Smooth muscle cell (in vitro differentiated cells): Measurements from ENCODE around the gene LRRFIP1. TPM values are rescaled to one million over a fixed set of nuclear protein-coding genes. Genes with fewer than 3 reads are reported as not detected.

ENCODE experiments used
- DNase-seq: peaks from one replicate; lab custom pipeline; 2025; ENCODE audit not compliant: unreplicated experiment; lab: John Stamatoyannopoulos, UW
- H2AFZ ChIP-seq: fragments of 200-600 bp; sonication (generic); 2 replicates; pipeline ENCODE4 v1.6.0; 2016; ENCODE audit warnings: antibody characterized with exemption, low read depth, mild to moderate bottlenecking
- H3F3A ChIP-seq: fragments of 200-600 bp; sonication (generic); 2 replicates; pipeline ENCODE4 v1.6.0; 2017; ENCODE audit warnings: antibody characterized with exemption, low read depth
- H3K27ac ChIP-seq: fragments of 200-600 bp; sonication (generic); 2 replicates; pipeline ENCODE4 v1.5.1; 2016; ENCODE audit warnings: low read depth, mild to moderate bottlenecking
- H3K27me3 ChIP-seq: fragments of 200-600 bp; sonication (generic); 2 replicates; pipeline ENCODE4 v1.6.1; 2016; ENCODE audit warnings: low read depth, mild to moderate bottlenecking
- H3K36me3 ChIP-seq: fragments of 200-600 bp; sonication (generic); 2 replicates; pipeline ENCODE4 v1.5.1; 2016; ENCODE audit warnings: low read depth
- H3K4me1 ChIP-seq: fragments of 200-600 bp; sonication (generic); 2 replicates; pipeline ENCODE4 v1.5.1; 2016; ENCODE audit warnings: low read depth
- H3K4me2 ChIP-seq: fragments of 200-600 bp; sonication (generic); 2 replicates; pipeline ENCODE4 v1.6.0; 2016; ENCODE audit warnings: mild to moderate bottlenecking
- H3K4me3 ChIP-seq: fragments of 200-600 bp; sonication (generic); 2 replicates; pipeline ENCODE4 v1.5.1; 2016; ENCODE audit warnings: mild to moderate bottlenecking
- H3K79me2 ChIP-seq: fragments of 200-600 bp; sonication (generic); 2 replicates; pipeline ENCODE4 v1.6.0; 2016; ENCODE audit warnings: low read depth, mild to moderate bottlenecking
- H3K9ac ChIP-seq: fragments of 200-600 bp; sonication (generic); 2 replicates; pipeline ENCODE4 v1.6.0; 2016; ENCODE audit warnings: low read depth
- H3K9me3 ChIP-seq: fragments of 200-600 bp; sonication (generic); replicated peaks from 2 replicates; pipeline ENCODE4 v1.5.1; 2016; ENCODE audit warnings: low read depth
- H4K20me1 ChIP-seq: fragments of 200-600 bp; sonication (generic); 2 replicates; pipeline ENCODE4 v1.6.0; 2016; ENCODE audit warnings: low read depth
- CTCF ChIP-seq: fragments of 200-600 bp; sonication (generic); IDR thresholded peaks from 2 replicates; pipeline ENCODE4 v1.5.1; 2017; ENCODE audit warnings: borderline replicate concordance, mild to moderate bottlenecking, antibody characterized with exemption; ENCODE audit not compliant: insufficient read depth, poor library complexity, severe bottlenecking
- WGBS: methylation state at CpG from one replicate; pipeline ENCODE4 v1.1.7; 2016; ENCODE audit warnings: low lambda C conversion rate; 5-methylcytosine and 5-hydroxymethylcytosine counted together
- polyA plus RNA-seq: library from polyadenylated mRNA; unstranded; fragments of >200 nt; fragmentation: Nextera tagmentation; extraction: Ambion mirVana; gene quantifications from 2 replicates; pipeline ENCODE4 v1.2.1, GENCODE V29; 2016
- total RNA-seq: library from RNA; depleted of rRNA; stranded (reverse); fragments of >200 nt; gene quantifications from 2 replicates; pipeline ENCODE4 v1.2.3, GENCODE V29; 2014

Gene LRRFIP1
- total and polyA plus RNA-seq, 2 experiments from 2014 or later: 36.2 to 65.1 TPM

DNA sequence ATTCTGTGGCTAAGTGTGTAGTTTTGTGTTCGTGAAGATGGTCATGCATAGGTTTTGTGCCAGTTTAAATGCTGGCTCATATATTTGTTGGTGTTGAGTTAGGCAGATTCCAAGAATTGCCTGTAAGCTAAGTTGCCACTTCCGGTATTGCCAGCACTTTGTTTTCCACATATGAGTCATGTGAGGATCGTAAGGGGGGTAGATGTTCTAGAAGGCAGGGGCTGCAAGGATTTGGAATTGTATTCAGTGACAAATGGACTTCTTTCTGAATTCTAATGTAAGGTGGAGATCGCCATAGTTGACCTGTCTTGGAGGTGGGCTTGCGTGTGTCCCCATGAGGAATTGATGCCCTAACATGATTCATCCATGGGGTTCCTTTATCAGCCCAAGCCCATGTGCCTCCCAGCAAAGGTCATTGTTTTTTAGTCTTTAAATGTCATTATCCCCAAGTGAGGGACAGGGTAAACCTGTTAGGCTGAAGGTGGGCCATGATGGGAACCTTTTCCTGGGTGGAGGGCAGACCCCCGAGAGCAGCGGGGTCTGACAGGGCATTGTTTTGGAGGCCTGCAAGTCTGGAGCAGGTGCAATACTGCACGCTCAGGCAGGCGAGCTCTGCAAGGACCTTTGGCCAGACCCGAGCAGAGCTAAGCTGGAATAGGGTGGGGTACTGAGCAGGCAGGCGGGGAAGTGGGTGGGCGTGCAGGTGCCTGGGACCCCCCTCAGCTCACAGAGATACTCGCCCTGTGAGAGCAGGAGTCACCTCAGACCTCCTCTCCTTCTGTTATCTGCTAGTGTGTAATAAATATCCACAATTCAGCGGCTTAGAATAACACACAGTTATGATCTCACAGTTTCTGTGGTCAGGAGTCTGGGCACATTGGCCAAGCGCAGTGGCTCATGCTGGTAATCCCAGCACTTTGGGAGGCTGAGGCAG is 77.4 kb downstream of the LRRFIP1 start:
- TF ChIP-seq CTCF: no peak
- DNase-seq: no peak

DNA sequence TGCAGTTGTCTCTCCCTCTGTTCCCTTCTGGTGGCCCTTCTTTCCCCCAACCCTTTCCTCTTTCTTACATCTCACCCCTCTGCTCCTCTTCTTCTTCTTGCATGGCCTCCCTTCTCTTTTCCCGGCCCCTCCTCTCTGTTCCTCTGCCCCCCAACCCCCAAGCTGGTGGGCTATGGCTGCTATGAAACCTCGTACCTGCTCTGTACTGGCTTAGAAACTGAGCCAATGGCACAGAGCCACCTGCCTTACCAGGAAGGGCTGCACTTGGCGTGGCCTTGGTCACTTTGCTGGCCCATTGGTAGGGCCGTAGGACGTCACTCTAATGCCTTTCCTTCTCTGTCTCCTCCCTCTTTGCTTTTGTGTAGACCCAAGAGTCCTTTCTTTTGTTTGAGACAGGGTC is 78.9 kb downstream of the LRRFIP1 start:
- Histone ChIP-seq H3K79me2 (peaks cover 62% of the 10 kb centered on the region), H3K27me3 (no peaks in the 10 kb centered on the region), H3K9ac (no peak overlapping the region), H3K4me1 (peaks cover 23% of the 10 kb centered on the region), H3F3A (peaks cover 2% of the 10 kb centered on the region), H4K20me1 (peaks cover 76% of the 10 kb centered on the region), H3K36me3 (no peaks in the 10 kb centered on the region), H3K4me3 (no peak overlapping the region), H3K27ac (no peak overlapping the region), H3K4me2 (no peak overlapping the region), H2AFZ (no peak overlapping the region), H3K9me3 (no peaks in the 10 kb centered on the region)
- TF ChIP-seq CTCF: no peak
- WGBS: 93% methylated on average over 5 of the region's 5 CpGs
- DNase-seq: no peak

More for the DNA sequence above, 77.4 kb downstream of the LRRFIP1 start:
- Histone ChIP-seq H3K36me3 (no peaks in the 10 kb centered on the region), H3K9me3 (no peaks in the 10 kb centered on the region), H4K20me1 (peaks cover 74% of the 10 kb centered on the region), H3F3A (peaks cover 16% of the 10 kb centered on the region), H3K9ac (peak overlapping the region; percentile 77), H3K4me3 (no peak overlapping the region), H3K4me2 (peak overlapping the region; percentile 33), H2AFZ (no peak overlapping the region), H3K27ac (peak overlapping the region; percentile 99), H3K79me2 (peaks cover 64% of the 10 kb centered on the region), H3K27me3 (no peaks in the 10 kb centered on the region), H3K4me1 (peaks cover 35% of the 10 kb centered on the region)
- 80% methylated on average over 14 of the region's 15 CpGs for WGBS

DNA sequence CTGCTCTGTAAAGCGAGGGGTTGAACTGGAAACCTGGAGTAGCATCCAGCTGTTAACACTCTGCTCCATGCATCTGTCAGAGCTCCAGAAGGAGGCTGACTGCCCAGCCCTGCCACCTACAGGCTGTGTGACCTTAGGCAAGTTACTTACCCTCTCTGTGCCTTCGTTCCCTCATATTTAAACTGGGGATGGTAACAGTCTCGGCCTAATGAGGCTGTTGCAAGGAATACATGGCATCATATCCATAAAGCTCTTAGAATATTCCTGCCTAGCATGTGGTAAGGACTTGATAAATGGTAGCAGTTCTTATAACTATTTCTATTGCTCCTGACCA is 80.6 kb downstream of the LRRFIP1 start:
- H3K9me3 ChIP-seq: no peaks in the 10 kb centered on the region
- no peak for DNase-seq
- H3K9ac ChIP-seq: no peak overlapping the region
- H3K27me3 ChIP-seq: no peaks in the 10 kb centered on the region
- H3K36me3 ChIP-seq: no peaks in the 10 kb centered on the region
- TF ChIP-seq CTCF: no peak
- 91% methylated on average over 3 of the region's 3 CpGs for WGBS
- H3K4me3 ChIP-seq: no peak overlapping the region
- H2AFZ ChIP-seq: no peak overlapping the region
- H3F3A ChIP-seq: no peaks in the 10 kb centered on the region
- H3K4me1 ChIP-seq: peaks cover 7% of the 10 kb centered on the region
- no peak overlapping the region for H3K4me2 ChIP-seq
- H3K27ac ChIP-seq: no peak overlapping the region
- H4K20me1 ChIP-seq: peaks cover 89% of the 10 kb centered on the region
- H3K79me2 ChIP-seq: peaks cover 64% of the 10 kb centered on the region
